Karpas-422 (cell line): ENCODE measurements around the gene UBA7. TPM values are rescaled to one million over a fixed set of nuclear protein-coding genes. Genes with fewer than 3 reads are reported as not detected.

Source experiments
- DNase-seq: peaks from one replicate; pipeline ENCODE4 v3.0.0-alpha.2; 2015
- H2AFZ ChIP-seq: fragments of 200-600 bp; sonication (generic); 2 replicates; pipeline ENCODE4 v1.6.1; 2014; ENCODE audit warnings: antibody characterized with exemption, low read length, mixed read lengths
- H3K27ac ChIP-seq: fragments of 200-600 bp; sonication (generic); 2 replicates; pipeline ENCODE4 v1.5.1; 2014; ENCODE audit warnings: mild to moderate bottlenecking, low read length, moderate library complexity
- H3K27me3 ChIP-seq: fragments of 200-600 bp; sonication (generic); 2 replicates; pipeline ENCODE4 v1.6.1; 2014; ENCODE audit warnings: low read length, mixed read lengths
- H3K36me3 ChIP-seq: fragments of 200-600 bp; sonication (generic); 2 replicates; pipeline ENCODE4 v1.6.1; 2014; ENCODE audit warnings: low read length, mixed read lengths; ENCODE audit not compliant: insufficient read depth
- H3K4me1 ChIP-seq: fragments of 200-600 bp; sonication (generic); 2 replicates; pipeline ENCODE4 v1.6.1; 2014; ENCODE audit warnings: mild to moderate bottlenecking, low read length, mixed read lengths
- H3K4me2 ChIP-seq: fragments of 200-600 bp; sonication (generic); 2 replicates; pipeline ENCODE4 v1.6.1; 2014; ENCODE audit warnings: low read length, low read depth, mild to moderate bottlenecking; ENCODE audit not compliant: poor library complexity, severe bottlenecking
- H3K4me3 ChIP-seq: fragments of 200-600 bp; sonication (generic); 2 replicates; pipeline ENCODE4 v1.5.1; 2014; ENCODE audit warnings: mild to moderate bottlenecking, antibody characterized with exemption, low read length, mixed read lengths
- H3K79me2 ChIP-seq: fragments of 200-600 bp; sonication (generic); 2 replicates; pipeline ENCODE4 v1.6.1; 2014; ENCODE audit warnings: mild to moderate bottlenecking, low read length, mixed read lengths
- H3K9ac ChIP-seq: fragments of 200-600 bp; sonication (generic); 2 replicates; pipeline ENCODE4 v1.6.0; 2014; ENCODE audit warnings: low read length
- H3K9me2 ChIP-seq: fragments of 200-600 bp; sonication (generic), shearing (Covaris generic); replicated peaks from 2 replicates; pipeline ENCODE4 v1.6.0; 2014; ENCODE audit warnings: mild to moderate bottlenecking, low read length, moderate library complexity; ENCODE audit not compliant: insufficient read depth
- H3K9me3 ChIP-seq: fragments of 300-700, 200-600 bp; sonication (generic); 2 replicates; pipeline ENCODE4 v1.6.1; 2014; ENCODE audit warnings: low read length, mixed read lengths
- H4K20me1 ChIP-seq: fragments of 200-600 bp; sonication (generic); 2 replicates; pipeline ENCODE4 v1.6.1; 2014; ENCODE audit warnings: mild to moderate bottlenecking, antibody characterized with exemption, low read length, low read depth; ENCODE audit not compliant: insufficient read depth
- total RNA-seq: library from RNA; depleted of rRNA; stranded (reverse); fragments of >200 nt; shearing (Covaris generic); gene quantifications from 2 replicates; pipeline ENCODE4 v1.2.3, GENCODE V29; 2014; ENCODE audit warnings: low replicate concordance

The UBA7 gene
- total RNA-seq, 1 experiment from 2014 or later: 10.5 TPM

GRCh38 chr3:49792371-49793150, 21.2 kb downstream of the UBA7 start:
- Histone ChIP-seq H3K79me2 (no peaks in the 10 kb centered on the region), H3K4me1 (peaks cover 14% of the 10 kb centered on the region), H3K27ac (no peak overlapping the region), H3K9ac (no peak overlapping the region), H3K36me3 (no peaks in the 10 kb centered on the region), H4K20me1 (no peaks in the 10 kb centered on the region), H3K9me3 (no peaks in the 10 kb centered on the region), H3K27me3 (no peaks in the 10 kb centered on the region), H3K4me3 (no peak overlapping the region), H3K4me2 (no peak overlapping the region), H2AFZ (no peak overlapping the region), H3K9me2 (no peaks in the 10 kb centered on the region)
- DNase-seq: no peak

- H3K9me2 ChIP-seq: no peaks in the 10 kb centered on the region
- no peaks in the 10 kb centered on the region for H4K20me1 ChIP-seq
- H3K79me2 ChIP-seq: no peaks in the 10 kb centered on the region
These were observed 22.2 kb downstream of the UBA7 start for GRCh38 chr3:49791571-49791970.

GRCh38 chr3:49790626-49791411, 22.9 kb downstream of the UBA7 start:
- H3K27ac ChIP-seq: no peak overlapping the region
- no peaks in the 10 kb centered on the region for H3K27me3 ChIP-seq
- H4K20me1 ChIP-seq: no peaks in the 10 kb centered on the region
- H3K9me2 ChIP-seq: no peaks in the 10 kb centered on the region
- no peak overlapping the region for H3K9ac ChIP-seq
- H3K4me1 ChIP-seq: peaks cover 23% of the 10 kb centered on the region
- H3K4me3 ChIP-seq: no peak overlapping the region
- peaks cover 3% of the 10 kb centered on the region for H3K79me2 ChIP-seq
- H2AFZ ChIP-seq: no peak overlapping the region
- no peak for DNase-seq
- H3K9me3 ChIP-seq: no peaks in the 10 kb centered on the region
- H3K4me2 ChIP-seq: no peak overlapping the region
- H3K36me3 ChIP-seq: no peaks in the 10 kb centered on the region

More at GRCh38 chr3:49791571-49791970, 22.2 kb downstream of the UBA7 start:
- no peak overlapping the region for H2AFZ ChIP-seq
- H3K27ac ChIP-seq: no peak overlapping the region
- H3K36me3 ChIP-seq: no peaks in the 10 kb centered on the region
- H3K27me3 ChIP-seq: no peaks in the 10 kb centered on the region
- H3K4me3 ChIP-seq: no peak overlapping the region
- no peaks in the 10 kb centered on the region for H3K9me3 ChIP-seq
- DNase-seq: no peak
- no peak overlapping the region for H3K4me2 ChIP-seq
- no peak overlapping the region for H3K9ac ChIP-seq
- H3K4me1 ChIP-seq: peaks cover 22% of the 10 kb centered on the region

GRCh38 chr3:49788056-49788455, 25.7 kb downstream of the UBA7 start:
- Histone ChIP-seq H3K4me1 (peaks cover 32% of the 10 kb centered on the region), H2AFZ (no peak overlapping the region), H3K79me2 (peaks cover 30% of the 10 kb centered on the region), H3K9ac (no peak overlapping the region), H3K36me3 (no peaks in the 10 kb centered on the region), H3K9me2 (no peaks in the 10 kb centered on the region), H3K4me2 (no peak overlapping the region), H3K27me3 (no peaks in the 10 kb centered on the region), H3K4me3 (no peak overlapping the region), H3K27ac (no peak overlapping the region), H4K20me1 (no peaks in the 10 kb centered on the region), H3K9me3 (no peaks in the 10 kb centered on the region)
- DNase-seq: no peak

GRCh38 chr3:49787536-49787935, 26.2 kb downstream of the UBA7 start:
- Histone ChIP-seq H3K9ac (peak overlapping the region; percentile 78; the same call in 1 of the 2 replicates), H3K36me3 (no peaks in the 10 kb centered on the region), H3K4me3 (peak overlapping the region; percentile 91; the same call in 1 of the 2 replicates), H3K9me3 (no peaks in the 10 kb centered on the region), H3K4me2 (peak overlapping the region; percentile 96), H3K79me2 (peaks cover 33% of the 10 kb centered on the region), H3K9me2 (no peaks in the 10 kb centered on the region), H4K20me1 (no peaks in the 10 kb centered on the region), H2AFZ (no peak overlapping the region), H3K4me1 (peaks cover 32% of the 10 kb centered on the region), H3K27me3 (no peaks in the 10 kb centered on the region), H3K27ac (no peak overlapping the region)
- DNase-seq: no peak

GRCh38 chr3:49787182-49787464, 26.6 kb downstream of the UBA7 start:
- H3K27ac ChIP-seq: no peak overlapping the region

GRCh38 chr3:49786357-49787181, 27.2 kb downstream of the UBA7 start, which contains the start of gene IP6K1:
Gene IP6K1, minus strand, starts transcription at chr3:49786542. Its CDS starts 38,502 bp downstream, at chr3:49748040.
- Histone ChIP-seq H3K4me3 (peak within 1 kb of the TSS; percentile 91), H4K20me1 (no peaks in the 10 kb centered on the region), H3K9me2 (no peaks in the 10 kb centered on the region), H3K4me2 (peak within 1 kb of the TSS; percentile 96), H3K36me3 (peaks cover 2% of the 10 kb centered on the region), H2AFZ (peak within 1 kb of the TSS; percentile 76; the same call in 1 of the 2 replicates), H3K79me2 (peaks cover 41% of the 10 kb centered on the region), H3K27ac (peak within 1 kb of the TSS; percentile 51), H3K27me3 (no peaks in the 10 kb centered on the region), H3K4me1 (peaks cover 32% of the 10 kb centered on the region), H3K9ac (peak within 1 kb of the TSS; percentile 85), H3K9me3 (no peaks in the 10 kb centered on the region)
- peak; percentile 100 for DNase-seq

More at GRCh38 chr3:49787182-49787464, 26.6 kb downstream of the UBA7 start:
- Histone ChIP-seq H3K27me3 (no peaks in the 10 kb centered on the region), H3K9me3 (no peaks in the 10 kb centered on the region), H3K4me1 (peaks cover 32% of the 10 kb centered on the region), H3K9ac (peak overlapping the region; percentile 78), H3K36me3 (no peaks in the 10 kb centered on the region), H3K9me2 (no peaks in the 10 kb centered on the region), H3K4me3 (peak overlapping the region; percentile 91), H4K20me1 (no peaks in the 10 kb centered on the region), H3K4me2 (peak overlapping the region; percentile 96), H3K79me2 (peaks cover 37% of the 10 kb centered on the region), H2AFZ (no peak overlapping the region)
- no peak for DNase-seq
